Mammary epithelial cell (primary cell): Measurements from ENCODE around the gene PAPOLG.

Experiments used
- CTCF ChIP-seq, 2 donors: IDR thresholded peaks in 1 of 2; conservative IDR thresholded peaks in 1 of 2; 2 replicates each; pipeline ENCODE4 v1.5.1; 2011 to 2012; ENCODE audit warnings: inconsistent platforms in 2 of 2, low read length in 2 of 2, mild to moderate bottlenecking in 2 of 2, control low read depth in 1 of 2, low read depth in 1 of 2; ENCODE audit not compliant: insufficient read depth in 1 of 2; ENCODE audit errors: extremely low read depth in 1 of 2
- EZH2 ChIP-seq: IDR thresholded peaks from 2 replicates; pipeline ENCODE4 v1.6.1; 2012; ENCODE audit warnings: low read length, inconsistent platforms, borderline replicate concordance

- TF ChIP-seq CTCF (conservative IDR thresholded peaks at IDR 0.05 in 1 of 2, IDR thresholded peaks at IDR 0.05 in 1 of 2; ENCODE audit: extremely low read depth in 1 of 2, insufficient read depth in 1 of 2, low read depth in 1 of 2, low read length in 2 of 2) = no peak
- no peak for TF ChIP-seq EZH2
Measured at GRCh38 chr2:60821133-60821469, 65.0 kb downstream of the PAPOLG start.
